ENCODE results near the gene GRAMD4.

GRAMD4 gene

GRCh38 chr22:46639843-46640242, 19.7 kb downstream of the GRAMD4 start:
- TF ChIP-seq POLR2AphosphoS5 (IDR thresholded peaks at IDR 0.05; ENCODE audit: low read depth, low read length) (no peak), SIN3A (IDR thresholded peaks at IDR 0.05; ENCODE audit: borderline replicate concordance, insufficient read depth, low read length) (no peak), REST (IDR thresholded peaks at IDR 0.05; ENCODE audit: insufficient read depth in 1 of 2, low read depth in 2 of 2, low read length in 2 of 2) (no peak), TAF1 (IDR thresholded peaks at IDR 0.05; ENCODE audit: borderline replicate concordance, insufficient read depth, low read length) (no peak), FOXP2 (optimal IDR thresholded peaks at IDR 0.05; ENCODE audit: borderline replicate concordance, extremely low read depth, extremely low read length, insufficient read depth) (no peak)

- no peak for TF ChIP-seq TAF1 (IDR thresholded peaks at IDR 0.05; ENCODE audit: borderline replicate concordance, insufficient read depth, low read length)
- TF ChIP-seq POLR2AphosphoS5 (IDR thresholded peaks at IDR 0.05; ENCODE audit: low read depth, low read length) = no peak
- no peak for TF ChIP-seq FOXP2 (optimal IDR thresholded peaks at IDR 0.05; ENCODE audit: borderline replicate concordance, extremely low read depth, extremely low read length, insufficient read depth)
- TF ChIP-seq SIN3A (IDR thresholded peaks at IDR 0.05; ENCODE audit: borderline replicate concordance, insufficient read depth, low read length) = no peak
- TF ChIP-seq REST (IDR thresholded peaks at IDR 0.05; ENCODE audit: insufficient read depth in 1 of 2, low read depth in 2 of 2, low read length in 2 of 2) = no peak
Measured at GRCh38 chr22:46640293-46641055, 20.3 kb downstream of the GRAMD4 start.

GRCh38 chr22:46641811-46642266, 21.7 kb downstream of the GRAMD4 start:
- TF ChIP-seq FOXP2 (optimal IDR thresholded peaks at IDR 0.05; ENCODE audit: borderline replicate concordance, extremely low read depth, extremely low read length, insufficient read depth) = no peak

GRCh38 chr22:46646531-46647215, 26.5 kb downstream of the GRAMD4 start:
- TF ChIP-seq FOXP2 (optimal IDR thresholded peaks at IDR 0.05; ENCODE audit: borderline replicate concordance, extremely low read depth, extremely low read length, insufficient read depth) (no peak), REST (IDR thresholded peaks at IDR 0.05; ENCODE audit: insufficient read depth in 1 of 2, low read depth in 2 of 2, low read length in 2 of 2) (no peak), SIN3A (IDR thresholded peaks at IDR 0.05; ENCODE audit: borderline replicate concordance, insufficient read depth, low read length) (no peak), TAF1 (IDR thresholded peaks at IDR 0.05; ENCODE audit: borderline replicate concordance, insufficient read depth, low read length) (no peak), POLR2AphosphoS5 (IDR thresholded peaks at IDR 0.05; ENCODE audit: low read depth, low read length) (no peak)

GRCh38 chr22:46649141-46650077, 29.2 kb downstream of the GRAMD4 start:
- TF ChIP-seq FOXP2 (optimal IDR thresholded peaks at IDR 0.05; ENCODE audit: borderline replicate concordance, extremely low read depth, extremely low read length, insufficient read depth) (peak; percentile 51), POLR2AphosphoS5 (IDR thresholded peaks at IDR 0.05; ENCODE audit: low read depth, low read length) (no peak)

Measured in PFSK-1 (cell line).